GM21360 (cell line): ENCODE data around the gene IGSF9B.
A peak's percentile ranks its signal among the peaks of the same experiment; 100 is the strongest.
"Not testable (repeated sequence)": the region's sequence is repeated elsewhere in the genome, so short reads cannot be mapped to it uniquely, and the experiment has no call there.

Experiments used
- ATAC-seq: cut with Tn5 transposase; IDR thresholded peaks from one replicate; pipeline ENCODE4 v1.9.1; 2021; ENCODE audit warnings: mild to moderate bottlenecking, moderate library complexity; ENCODE audit not compliant: unreplicated experiment

The IGSF9B gene

GRCh38 chr11:133956650-133957633 lies at the start of gene IGSF9B:
Gene IGSF9B (minus strand): TSS chr11:133956968. CDS start chr11:133956754, 214 bp downstream.
- peak; percentile 99 for ATAC-seq

- ATAC-seq, result no peak
These were observed 47.9 kb upstream of the IGSF9B start for GRCh38 chr11:134004496-134005172.

- no peak for ATAC-seq
These were observed 47.2 kb upstream of the IGSF9B start for GRCh38 chr11:134003792-134004495.

GRCh38 chr11:134002819-134003218 lies 46.1 kb upstream of the IGSF9B start:
- not testable (repeated sequence) for ATAC-seq

GRCh38 chr11:134002338-134002737 lies 45.6 kb upstream of the IGSF9B start:
- not testable (repeated sequence) for ATAC-seq

GRCh38 chr11:134001596-134001995 lies 44.8 kb upstream of the IGSF9B start:
- ATAC-seq, result no peak

GRCh38 chr11:134001088-134001487 lies 44.3 kb upstream of the IGSF9B start:
- no peak for ATAC-seq

GRCh38 chr11:133999355-133999754 lies 42.6 kb upstream of the IGSF9B start:
- no peak for ATAC-seq

GRCh38 chr11:133997554-133997953 lies 40.8 kb upstream of the IGSF9B start:
- ATAC-seq, result no peak

GRCh38 chr11:133996671-133997070 lies 39.9 kb upstream of the IGSF9B start:
- no peak for ATAC-seq

GRCh38 chr11:133995066-133995465 lies 38.3 kb upstream of the IGSF9B start:
- ATAC-seq, result peak; percentile 55

GRCh38 chr11:133993921-133994320 lies 37.2 kb upstream of the IGSF9B start:
- no peak for ATAC-seq

GRCh38 chr11:133993107-133993506 lies 36.3 kb upstream of the IGSF9B start:
- ATAC-seq, result no peak

- no peak for ATAC-seq
These were observed 35.4 kb upstream of the IGSF9B start for GRCh38 chr11:133992121-133992520.

GRCh38 chr11:133991101-133991500 lies 34.3 kb upstream of the IGSF9B start:
- ATAC-seq, result no peak

- no peak for ATAC-seq
These were observed 33.7 kb upstream of the IGSF9B start for GRCh38 chr11:133990501-133990900.

GRCh38 chr11:133988686-133989410 lies 32.1 kb upstream of the IGSF9B start:
- ATAC-seq, result no peak

- ATAC-seq, result no peak
These were observed 30.4 kb upstream of the IGSF9B start for GRCh38 chr11:133987171-133987570.

- no peak for ATAC-seq
These were observed 29.5 kb upstream of the IGSF9B start for GRCh38 chr11:133985981-133986944.
